ENCODE data around the gene MEP1A.
"Not testable (repeated sequence)": the region's sequence is repeated elsewhere in the genome, so short reads cannot be mapped to it uniquely, and the experiment has no call there.

The MEP1A gene

GRCh38 chr6:46793138-46793537 lies at the start of gene MEP1A:
Gene MEP1A, plus strand, starts transcription at chr6:46793389. Its CDS starts 10 bp downstream, at chr6:46793399.
- DNase-seq (ENCODE audit: low spot score) = no peak

- DNase-seq (ENCODE audit: low spot score) = no peak
Observed at GRCh38 chr6:46743425-46744158, 49.6 kb upstream of the MEP1A start.

- not testable (repeated sequence) for DNase-seq (ENCODE audit: low spot score)
Observed at GRCh38 chr6:46744159-46744725, 48.9 kb upstream of the MEP1A start.

- no peak for DNase-seq (ENCODE audit: low spot score)
Observed at GRCh38 chr6:46745973-46746372, 47.2 kb upstream of the MEP1A start.

- DNase-seq (ENCODE audit: low spot score) = no peak
Observed at GRCh38 chr6:46746696-46747095, 46.5 kb upstream of the MEP1A start, which contains the start of gene ANKRD66. Gene ANKRD66, plus strand, starts transcription at chr6:46746933. Its CDS starts 5,016 bp downstream, at chr6:46751949.

GRCh38 chr6:46748940-46749503 lies 44.2 kb upstream of the MEP1A start:
- DNase-seq (ENCODE audit: low spot score) = no peak

- DNase-seq (ENCODE audit: low spot score) = no peak
Observed at GRCh38 chr6:46749731-46750130, 43.5 kb upstream of the MEP1A start.

GRCh38 chr6:46751658-46752057 lies 41.5 kb upstream of the MEP1A start:
- DNase-seq (ENCODE audit: low spot score) = no peak

- no peak for DNase-seq (ENCODE audit: low spot score)
Observed at GRCh38 chr6:46755865-46756264, 37.3 kb upstream of the MEP1A start.

- no peak for DNase-seq (ENCODE audit: low spot score)
Observed at GRCh38 chr6:46756469-46757213, 36.5 kb upstream of the MEP1A start.

GRCh38 chr6:46757214-46757596 lies 36.0 kb upstream of the MEP1A start:
- no peak for DNase-seq (ENCODE audit: low spot score)

GRCh38 chr6:46758960-46759753 lies 34.0 kb upstream of the MEP1A start:
- DNase-seq (ENCODE audit: low spot score) = no peak

GRCh38 chr6:46760925-46761324 lies 32.3 kb upstream of the MEP1A start:
- DNase-seq (ENCODE audit: low spot score) = no peak

- no peak for DNase-seq (ENCODE audit: low spot score)
Observed at GRCh38 chr6:46763466-46763865, 29.7 kb upstream of the MEP1A start.

GRCh38 chr6:46764280-46764679 lies 28.9 kb upstream of the MEP1A start:
- DNase-seq (ENCODE audit: low spot score) = not testable (repeated sequence)

- no peak for DNase-seq (ENCODE audit: low spot score)
Observed at GRCh38 chr6:46764961-46765360, 28.2 kb upstream of the MEP1A start.

GRCh38 chr6:46772016-46772415 lies 21.2 kb upstream of the MEP1A start:
- no peak for DNase-seq (ENCODE audit: low spot score)

GRCh38 chr6:46772762-46773161 lies 20.4 kb upstream of the MEP1A start:
- DNase-seq (ENCODE audit: low spot score) = peak; percentile 2

- no peak for DNase-seq (ENCODE audit: low spot score)
Observed at GRCh38 chr6:46773201-46773855, 19.9 kb upstream of the MEP1A start.

GRCh38 chr6:46774736-46775135 lies 18.5 kb upstream of the MEP1A start:
- not testable (repeated sequence) for DNase-seq (ENCODE audit: low spot score)

GRCh38 chr6:46776070-46776712 lies 17.0 kb upstream of the MEP1A start:
- no peak for DNase-seq (ENCODE audit: low spot score)

Data from germinal center (tissue), 1 donor.